H1 (cell line): ENCODE measurements around the gene TATDN2. TPM values are rescaled to one million over a fixed set of nuclear protein-coding genes. Genes with fewer than 3 reads are reported as not detected.

Source experiments
- CHD1 ChIP-seq: IDR thresholded peaks from 2 replicates; pipeline ENCODE4 v1.6.1; 2012; ENCODE audit warnings: low read depth, low read length, improper control_type of control experiment
- CHD7 ChIP-seq: fragments of 300-600 bp; sonication (generic); IDR thresholded peaks from 2 replicates; pipeline ENCODE4 v1.7.1; 2012; ENCODE audit warnings: low read length, moderate library complexity, mild to moderate bottlenecking, inconsistent platforms; ENCODE audit not compliant: insufficient replicate concordance
- E2F6 ChIP-seq: IDR thresholded peaks from 2 replicates; pipeline ENCODE4 v1.6.1; 2012; ENCODE audit warnings: inconsistent platforms
- FOSL1 ChIP-seq: IDR thresholded peaks from 2 replicates; pipeline ENCODE4 v1.6.1; 2011; ENCODE audit warnings: mild to moderate bottlenecking, low read depth, low read length, moderate library complexity; ENCODE audit not compliant: insufficient read depth
- NRF1 ChIP-seq: IDR thresholded peaks from 2 replicates; pipeline ENCODE4 v1.6.1; 2011; ENCODE audit warnings: mild to moderate bottlenecking, low read depth, low read length, improper control_type of control experiment
- POLR2A ChIP-seq, 2 experiments: IDR thresholded peaks; 1 replicate in 1 of 2; 2 replicates in 1 of 2; pipeline ENCODE4 v1.6.1; 2011; ENCODE audit warnings: low read depth in 2 of 2, low read length in 2 of 2, mild to moderate bottlenecking in 2 of 2; ENCODE audit errors: control extremely low read depth in 1 of 2
- RAD21 ChIP-seq, 2 experiments: IDR thresholded peaks in 1 of 2; conservative IDR thresholded peaks in 1 of 2; 2 replicates each; pipeline ENCODE4 v1.6.1; 2011; ENCODE audit warnings: low read depth in 2 of 2, low read length in 2 of 2, improper control_type of control experiment in 1 of 2, inconsistent platforms in 1 of 2, mild to moderate bottlenecking in 1 of 2, moderate library complexity in 1 of 2
- SIN3A ChIP-seq, 2 experiments: IDR thresholded peaks in 1 of 2; conservative IDR thresholded peaks in 1 of 2; 2 replicates each; pipeline ENCODE4 v1.6.1; 2011 to 2012; ENCODE audit warnings: low read length in 2 of 2, improper control_type of control experiment in 1 of 2, low read depth in 1 of 2, mild to moderate bottlenecking in 1 of 2
- SRF ChIP-seq: IDR thresholded peaks from 2 replicates; pipeline ENCODE4 v1.6.1; 2011; ENCODE audit warnings: mild to moderate bottlenecking, low read depth, low read length, moderate library complexity
- YY1 ChIP-seq: IDR thresholded peaks from 2 replicates; pipeline ENCODE4 v1.6.1; 2011; ENCODE audit warnings: low read depth, mild to moderate bottlenecking, low read length
- polyA plus RNA-seq, 7 experiments: library from polyadenylated mRNA; depleted of rRNA in 3 of 7; stranded (reverse) in 5 of 7; unstranded in 2 of 7; fragments of >200 nt in 5 of 7; fragments of 200-250 nt in 2 of 7; gene quantifications; 1 replicate in 5 of 7; 2 replicates in 1 of 7; 4 replicates in 1 of 7; pipeline versions ENCODE4 v1.2.1 to v1.2.3, GENCODE V29; 2011 to 2013; ENCODE audit warnings: missing spikeins in 2 of 7, mixed read lengths in 2 of 7
- total RNA-seq: library from RNA; stranded (reverse); fragmentation: NEBNext Ultra II Directional; extraction: Animal tissue kit (Norgen Biotek cat#: 25700); gene quantifications from 2 replicates; pipeline ENCODE4 v1.2.1, GENCODE V29; 2021

Gene TATDN2
- total and polyA plus RNA-seq, 2 of the 8 experiments (the other 6 are each of a cell fraction or from before 2014, with no cell fraction given) = 12.1 to 34.8 TPM

GRCh38 chr3:10228248-10228950 is 19.9 kb upstream of the TATDN2 start (continued):
- TF ChIP-seq CHD7 (no peak), SIN3A (conservative IDR thresholded peaks at IDR 0.05 in 1 of 2, IDR thresholded peaks at IDR 0.05 in 1 of 2; ENCODE audit: low read depth in 1 of 2, low read length in 2 of 2) (no peak), CHD1 (no peak), NRF1 (no peak), FOSL1 (no peak), E2F6 (no peak), RAD21 (IDR thresholded peaks at IDR 0.05 in 1 of 2, conservative IDR thresholded peaks at IDR 0.05 in 1 of 2; ENCODE audit: low read depth in 2 of 2, low read length in 2 of 2) (no peak), SRF (no peak), POLR2A (IDR thresholded peaks at IDR 0.05; ENCODE audit: control extremely low read depth in 1 of 2, low read depth in 2 of 2, low read length in 2 of 2) (no peak), YY1 (no peak)
